Stomach (tissue), 9 donors: ENCODE results near the gene S100A9. TPM values are rescaled to one million over a fixed set of nuclear protein-coding genes. Genes with fewer than 3 reads are reported as not detected.

ENCODE experiments used
- DNase-seq, 2 donors: peaks; one replicate each; pipeline versions ENCODE4 v3.0.0 to v3.0.0-alpha.2; 2013 to 2019
- H3K27ac ChIP-seq, 5 donors: fragments of 200-600 bp in 4 of 5; sonication (generic) in 4 of 5; one replicate each; pipeline ENCODE4 v1.5.1; 2013 to 2019; ENCODE audit warnings: mild to moderate bottlenecking in 1 of 5, moderate library complexity in 1 of 5
- H3K27me3 ChIP-seq, 3 donors: fragments of 200-600 bp; sonication (generic); one replicate each; pipeline ENCODE4 v1.5.1; 2017 to 2019; ENCODE audit warnings: mixed run types in 1 of 3
- H3K36me3 ChIP-seq, 4 donors: fragments of 200-600 bp; sonication (generic); 1 replicate in 3 of 4; 2 replicates in 1 of 4; pipeline ENCODE4 v1.5.1; 2016 to 2019
- H3K4me1 ChIP-seq, 4 donors: fragments of 200-600 bp; sonication (generic); one replicate each; pipeline ENCODE4 v1.5.1; 2016 to 2019
- H3K4me3 ChIP-seq, 4 donors: fragments of 200-600 bp; sonication (generic) in 3 of 4; one replicate each; pipeline ENCODE4 v1.5.1; 2016 to 2019; ENCODE audit warnings: mild to moderate bottlenecking in 1 of 4
- H3K9me3 ChIP-seq, 4 donors: fragments of 200-600 bp; sonication (generic); one replicate each; pipeline ENCODE4 v1.5.1; 2016 to 2019
- EP300 ChIP-seq: sonication (generic); formaldehyde crosslinking; IDR thresholded peaks from one replicate; pipeline ENCODE4 v1.6.1; 2017; ENCODE audit warnings: antibody characterized with exemption
- POLR2A ChIP-seq, 4 donors: fragments of 450-650 bp; IDR thresholded peaks; one replicate each; pipeline ENCODE4 v1.6.1; 2016; ENCODE audit warnings: antibody characterized with exemption in 4 of 4, control low read depth in 2 of 4, mild to moderate bottlenecking in 1 of 4, moderate library complexity in 1 of 4
- POLR2AphosphoS5 ChIP-seq, 3 donors: sonication (generic); formaldehyde crosslinking; IDR thresholded peaks; one replicate each; pipeline ENCODE4 v1.6.1; 2016; ENCODE audit warnings: antibody characterized with exemption in 3 of 3
- WGBS, 5 donors: extraction: QIAGEN DNeasy Blood & Tissue Kit in 3 of 5; methylation state at CpG; one replicate each; pipeline versions ENCODE4 v1.1.5 to v1.1.7; 2013 to 2018; 5-methylcytosine and 5-hydroxymethylcytosine counted together
- intact Hi-C: fragments of 100-400 bp; cut with DNase I; formaldehyde crosslinking; loops from one replicate; pipeline ENCODE4 v1.15.1; 2023; ENCODE audit warnings: low total_unique reads
- polyA plus RNA-seq, 3 donors: library from polyadenylated mRNA; stranded (reverse); fragments of 200-250 nt; gene quantifications; one replicate each; pipeline ENCODE4 v1.2.3, GENCODE V29; 2013
- total RNA-seq, 5 donors: library from RNA; depleted of rRNA; stranded (reverse); fragments of >200 nt; gene quantifications; one replicate each; pipeline versions ENCODE4 v1.1.0 to v1.2.3, GENCODE V29; 2014 to 2016
- TF ChIP-seq, protein P1 (sequence below), 7 experiments: fragments of 450-650 bp in 4 of 7; fragments of 200-600 bp in 3 of 7; sonication (generic) in 3 of 7; IDR thresholded peaks; one replicate each; pipeline ENCODE4 v1.5.1; 2016 to 2019; ENCODE audit warnings: antibody characterized with exemption in 7 of 7, control low read depth in 2 of 7, mild to moderate bottlenecking in 1 of 7
- donor health status: healthy with polysubstance abuse.
- donor health status: Bipolar disorder and iron deficiency.
- donor health status: healthy.

Gene S100A9
- total and polyA plus RNA-seq, 8 donors = 17.4 to 9,878 (median 276) TPM; not detected in 1

DNA sequence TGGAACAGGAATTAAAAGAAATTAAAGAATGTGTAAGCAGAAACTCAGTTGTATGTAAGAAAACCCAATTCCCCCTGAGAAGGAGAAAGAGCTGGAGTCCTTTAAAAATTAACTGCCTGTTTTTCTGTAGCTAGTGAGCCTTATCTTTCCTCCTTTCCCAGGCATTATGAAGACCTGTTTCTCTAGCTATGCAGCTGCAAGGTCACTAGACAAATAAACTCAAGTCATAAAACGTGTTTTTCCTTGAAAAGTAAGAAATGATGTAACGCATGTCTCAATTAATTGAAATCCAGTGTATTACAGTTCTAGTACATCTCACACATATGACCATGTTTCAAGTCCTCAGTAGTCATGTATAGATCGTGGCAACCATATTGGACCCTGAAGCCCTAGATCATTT is 12.5 kb downstream of the S100A9 start:
- H3K4me1 ChIP-seq = no peaks in the 10 kb centered on the region
- no peak for TF ChIP-seq EP300
- no peaks in the 10 kb centered on the region for H3K9me3 ChIP-seq
- 47 to 61% (median 55%) methylated on average over 3 of the region's 3 CpGs for WGBS, 5 donors
- no peak overlapping the region for H3K4me3 ChIP-seq
- intact Hi-C loops = no loop called here
- no peak for DNase-seq
- H3K27me3 ChIP-seq = peaks cover 0 to 12% (median 5%) of the 10 kb centered on the region in 3 donors
- no peaks in the 10 kb centered on the region for H3K36me3 ChIP-seq
- no peak overlapping the region for H3K27ac ChIP-seq

DNA sequence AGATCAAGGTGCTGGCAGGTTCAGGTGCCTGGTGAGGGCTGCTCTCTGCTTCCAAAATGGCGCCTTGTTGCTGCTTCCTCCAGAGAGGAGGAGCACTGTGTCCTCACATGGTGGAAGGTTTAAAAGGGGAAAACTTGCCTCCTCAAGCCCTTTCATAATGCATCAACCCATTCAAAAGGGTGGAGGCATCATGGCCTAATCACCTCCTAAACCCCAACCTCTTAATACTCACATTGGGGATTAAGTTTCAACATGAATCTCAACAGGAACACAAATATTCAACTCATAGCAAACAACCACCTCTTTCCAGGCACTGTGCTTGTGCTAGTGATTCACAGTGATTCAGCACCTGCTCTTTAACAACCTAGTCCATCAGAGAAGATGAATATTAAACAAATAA is 13.6 kb downstream of the S100A9 start:
- Histone ChIP-seq H3K4me1 (no peaks in the 10 kb centered on the region), H3K4me3 (no peak overlapping the region), H3K27me3 (peaks cover 0 to 7% (median 0%) of the 10 kb centered on the region in 3 donors), H3K27ac (no peak overlapping the region), H3K36me3 (no peaks in the 10 kb centered on the region), H3K9me3 (no peaks in the 10 kb centered on the region)
- TF ChIP-seq, protein P1, sequence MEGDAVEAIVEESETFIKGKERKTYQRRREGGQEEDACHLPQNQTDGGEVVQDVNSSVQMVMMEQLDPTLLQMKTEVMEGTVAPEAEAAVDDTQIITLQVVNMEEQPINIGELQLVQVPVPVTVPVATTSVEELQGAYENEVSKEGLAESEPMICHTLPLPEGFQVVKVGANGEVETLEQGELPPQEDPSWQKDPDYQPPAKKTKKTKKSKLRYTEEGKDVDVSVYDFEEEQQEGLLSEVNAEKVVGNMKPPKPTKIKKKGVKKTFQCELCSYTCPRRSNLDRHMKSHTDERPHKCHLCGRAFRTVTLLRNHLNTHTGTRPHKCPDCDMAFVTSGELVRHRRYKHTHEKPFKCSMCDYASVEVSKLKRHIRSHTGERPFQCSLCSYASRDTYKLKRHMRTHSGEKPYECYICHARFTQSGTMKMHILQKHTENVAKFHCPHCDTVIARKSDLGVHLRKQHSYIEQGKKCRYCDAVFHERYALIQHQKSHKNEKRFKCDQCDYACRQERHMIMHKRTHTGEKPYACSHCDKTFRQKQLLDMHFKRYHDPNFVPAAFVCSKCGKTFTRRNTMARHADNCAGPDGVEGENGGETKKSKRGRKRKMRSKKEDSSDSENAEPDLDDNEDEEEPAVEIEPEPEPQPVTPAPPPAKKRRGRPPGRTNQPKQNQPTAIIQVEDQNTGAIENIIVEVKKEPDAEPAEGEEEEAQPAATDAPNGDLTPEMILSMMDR (IDR thresholded peaks at IDR 0.05) = no peak
- no peak for TF ChIP-seq EP300
- no peak for TF ChIP-seq POLR2AphosphoS5 (IDR thresholded peaks at IDR 0.05)
- TF ChIP-seq POLR2A (IDR thresholded peaks at IDR 0.05) = no peak
- WGBS, 5 donors = 70 to 100% (median 97%) methylated on average over 1 of the region's 1 CpG
- DNase-seq = no peak
- intact Hi-C loops = no loop called here

DNA sequence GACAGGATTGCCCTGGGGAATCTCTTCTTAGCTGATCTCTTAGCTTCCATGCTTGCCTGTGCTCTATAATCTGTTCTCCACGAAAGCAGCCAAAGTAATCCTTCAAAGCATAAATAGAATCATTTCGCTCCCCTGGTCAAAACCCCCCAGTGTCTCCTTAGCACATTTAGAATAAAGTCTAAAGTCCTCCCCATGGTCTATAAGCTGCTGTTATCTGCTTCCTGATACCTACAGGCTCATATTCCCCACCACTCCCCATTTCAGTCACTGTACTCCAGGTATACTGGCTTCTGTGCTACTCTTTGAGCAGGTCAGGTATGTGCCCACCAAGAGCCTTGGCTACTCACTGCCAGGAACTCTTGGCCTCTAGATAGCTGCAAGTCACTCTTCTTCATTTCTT is 14.9 kb downstream of the S100A9 start:
- WGBS, 5 donors = 68 to 84% (median 75%) methylated on average over 2 of the region's 2 CpGs
- no peaks in the 10 kb centered on the region for H3K4me1 ChIP-seq
- intact Hi-C loops = no loop called here

DNA sequence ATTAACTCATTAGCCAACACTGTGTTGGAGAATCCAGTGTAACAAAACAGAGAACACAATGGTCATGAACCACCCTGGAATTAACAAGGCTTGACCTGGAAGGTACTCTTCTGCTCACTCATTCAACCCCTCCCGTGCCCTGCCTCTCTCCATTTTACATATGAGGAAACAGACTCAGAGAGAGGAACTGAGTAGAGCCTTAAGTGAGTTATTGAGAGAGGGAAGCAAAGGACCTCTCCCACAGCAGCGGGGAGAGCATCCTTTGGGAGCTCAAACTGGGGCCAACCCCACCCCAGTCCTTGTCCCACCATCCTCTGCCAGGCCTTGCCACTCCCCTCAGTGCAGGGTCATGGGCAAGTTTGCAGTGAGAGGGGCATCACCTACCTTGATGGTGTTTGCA is 16.4 kb downstream of the S100A9 start:
- intact Hi-C loops = no loop called here
- no peaks in the 10 kb centered on the region for H3K9me3 ChIP-seq
- H3K4me3 ChIP-seq = no peak overlapping the region
- no peak for DNase-seq
- TF ChIP-seq POLR2AphosphoS5 (IDR thresholded peaks at IDR 0.05) (no peak), POLR2A (IDR thresholded peaks at IDR 0.05) (no peak), EP300 (no peak)
- TF ChIP-seq, protein P1 (IDR thresholded peaks at IDR 0.05) = no peak
- H3K36me3 ChIP-seq = no peaks in the 10 kb centered on the region
- peak overlapping the region in 2 of 5 donors; percentile 36 to 46 for H3K27ac ChIP-seq
- WGBS, 5 donors = 50 to 72% (median 61%) methylated on average over 2 of the region's 2 CpGs
- H3K27me3 ChIP-seq = peaks cover 0 to 5% (median 0%) of the 10 kb centered on the region in 3 donors
- no peaks in the 10 kb centered on the region for H3K4me1 ChIP-seq

More for the DNA sequence above, 14.9 kb downstream of the S100A9 start:
- Histone ChIP-seq H3K27ac (no peak overlapping the region), H3K36me3 (no peaks in the 10 kb centered on the region), H3K9me3 (no peaks in the 10 kb centered on the region), H3K4me3 (no peak overlapping the region), H3K27me3 (peaks cover 0 to 7% (median 0%) of the 10 kb centered on the region in 3 donors)
- no peak for DNase-seq
- TF ChIP-seq EP300 = no peak
- TF ChIP-seq POLR2A (IDR thresholded peaks at IDR 0.05) = no peak
- TF ChIP-seq POLR2AphosphoS5 (IDR thresholded peaks at IDR 0.05) = no peak
- TF ChIP-seq, protein P1 (IDR thresholded peaks at IDR 0.05) = no peak

DNA sequence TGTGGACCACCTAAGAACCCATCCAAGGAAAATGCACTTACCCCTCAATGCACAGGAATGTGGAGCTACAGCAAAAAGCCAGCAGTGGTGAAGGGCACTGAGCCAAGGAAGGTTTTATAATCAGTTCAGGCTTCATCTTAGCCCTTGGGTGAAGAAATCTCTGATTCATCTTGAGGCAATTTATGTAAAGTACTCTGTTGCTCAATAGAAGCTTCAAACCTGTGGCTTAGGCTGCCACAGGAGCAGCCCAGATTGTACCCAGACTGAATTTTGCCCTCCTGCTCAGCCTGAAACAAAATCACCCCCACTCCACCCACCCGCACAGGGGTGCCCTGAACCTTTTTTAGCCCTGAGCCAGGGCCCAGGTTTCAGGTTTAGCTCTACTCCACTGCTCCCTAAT is 17.9 kb downstream of the S100A9 start, which contains the start of gene S100A12:
Gene S100A12 (minus strand): TSS at position 111 of the 400 bp plus-strand sequence. CDS start 1,029 bp downstream, outside the sequence.
- Histone ChIP-seq H3K36me3 (no peaks in the 10 kb centered on the region), H3K27me3 (peaks cover 0 to 4% (median under 1%) of the 10 kb centered on the region in 3 donors), H3K27ac (peak within 1 kb of the TSS in 2 of 5 donors; percentile 43 to 46), H3K4me1 (no peaks in the 10 kb centered on the region), H3K4me3 (peak within 1 kb of the TSS in 1 of 4 donors; percentile 12), H3K9me3 (peaks cover 0 to 5% (median 3%) of the 10 kb centered on the region in 4 donors)
- 71 to 91% (median 83%) methylated on average over 1 of the region's 1 CpG for WGBS, 5 donors
- intact Hi-C loops = no loop called here
- DNase-seq = no peak
- no peak for TF ChIP-seq POLR2A (IDR thresholded peaks at IDR 0.05)
- TF ChIP-seq EP300 = no peak
- TF ChIP-seq, protein P1 (IDR thresholded peaks at IDR 0.05) = no peak
- TF ChIP-seq POLR2AphosphoS5 (IDR thresholded peaks at IDR 0.05) = no peak
